Hepatocyte (in vitro differentiated cells): ENCODE data around the gene SLC35E1.

ENCODE experiments used
- CTCF ChIP-seq: fragments of 200-600 bp; sonication (generic); IDR thresholded peaks from 2 replicates; pipeline ENCODE4 v1.5.1; 2016; ENCODE audit warnings: antibody characterized with exemption, mild to moderate bottlenecking; ENCODE audit not compliant: poor library complexity
- EZH2 ChIP-seq: fragments of 200-600 bp; sonication (generic); IDR thresholded peaks from 2 replicates; pipeline ENCODE4 v1.6.1; 2016; ENCODE audit warnings: antibody characterized with exemption, mild to moderate bottlenecking, borderline replicate concordance
- EZH2phosphoT487 ChIP-seq: fragments of 200-600 bp; sonication (generic); IDR thresholded peaks from one replicate; pipeline ENCODE4 v1.6.1; 2018; ENCODE audit warnings: antibody characterized with exemption, mild to moderate bottlenecking, low read depth, moderate library complexity; ENCODE audit not compliant: unreplicated experiment, severe bottlenecking

- TF ChIP-seq EZH2, result no peak
- no peak for TF ChIP-seq CTCF
- TF ChIP-seq EZH2phosphoT487, result no peak
Measured at GRCh38 chr19:16609511-16610200, 37.4 kb upstream of the SLC35E1 start.
